ENCODE results near the gene TCF7L1.

TCF7L1 gene

GRCh38 chr2:85275984-85276540 is 142.9 kb downstream of the TCF7L1 start:
- TF ChIP-seq CTCF (conservative IDR thresholded peaks at IDR 0.05; ENCODE audit: low read length) = no peak
- TF ChIP-seq EZH2phosphoT487 (IDR thresholded peaks at IDR 0.05; ENCODE audit: borderline replicate concordance) = no peak
- H3K36me3 ChIP-seq (ENCODE audit: insufficient read depth, low read length) = no peaks in the 10 kb centered on the region
- no peak overlapping the region for H3K4me2 ChIP-seq (ENCODE audit: low read depth, low read length, poor library complexity, severe bottlenecking)
- no peak overlapping the region for H2AFZ ChIP-seq (ENCODE audit: low read length)
- H3F3A ChIP-seq (ENCODE audit: low read depth) = no peaks in the 10 kb centered on the region
- H3K79me2 ChIP-seq (ENCODE audit: insufficient read depth, low read length) = no peaks in the 10 kb centered on the region
- no peaks in the 10 kb centered on the region for H3K27me3 ChIP-seq (ENCODE audit: insufficient read depth, low read length, poor library complexity, severe bottlenecking)
- no peak overlapping the region for H3K4me3 ChIP-seq (ENCODE audit: low read length, poor library complexity, severe bottlenecking)
- H4K20me1 ChIP-seq (ENCODE audit: insufficient read depth, low read length, poor library complexity, severe bottlenecking) = no peaks in the 10 kb centered on the region
- no peak overlapping the region for H3K9ac ChIP-seq (ENCODE audit: low read depth, low read length, poor library complexity, severe bottlenecking)
- H3K9me3 ChIP-seq (ENCODE audit: insufficient read depth, low read depth, low read length) = no peaks in the 10 kb centered on the region
- H3K9me2 ChIP-seq (replicated peaks; ENCODE audit: low read depth, low read length) = no peaks in the 10 kb centered on the region
- no peaks in the 10 kb centered on the region for H3K4me1 ChIP-seq (ENCODE audit: insufficient read depth, low read length, poor library complexity, severe bottlenecking)

- Histone ChIP-seq H4K20me1 (ENCODE audit: insufficient read depth, low read length, poor library complexity, severe bottlenecking) (no peaks in the 10 kb centered on the region), H3K9ac (ENCODE audit: low read depth, low read length, poor library complexity, severe bottlenecking) (no peak overlapping the region), H3K27me3 (ENCODE audit: insufficient read depth, low read length, poor library complexity, severe bottlenecking) (no peaks in the 10 kb centered on the region), H3K4me3 (ENCODE audit: low read length, poor library complexity, severe bottlenecking) (no peak overlapping the region), H3K36me3 (ENCODE audit: insufficient read depth, low read length) (no peaks in the 10 kb centered on the region), H3F3A (ENCODE audit: low read depth) (no peaks in the 10 kb centered on the region), H3K79me2 (ENCODE audit: insufficient read depth, low read length) (no peaks in the 10 kb centered on the region), H3K4me1 (ENCODE audit: insufficient read depth, low read length, poor library complexity, severe bottlenecking) (no peaks in the 10 kb centered on the region), H2AFZ (ENCODE audit: low read length) (no peak overlapping the region), H3K9me3 (ENCODE audit: insufficient read depth, low read depth, low read length) (no peaks in the 10 kb centered on the region), H3K4me2 (ENCODE audit: low read depth, low read length, poor library complexity, severe bottlenecking) (no peak overlapping the region), H3K9me2 (replicated peaks; ENCODE audit: low read depth, low read length) (no peaks in the 10 kb centered on the region)
- no peak for TF ChIP-seq CTCF (conservative IDR thresholded peaks at IDR 0.05; ENCODE audit: low read length)
- TF ChIP-seq EZH2phosphoT487 (IDR thresholded peaks at IDR 0.05; ENCODE audit: borderline replicate concordance) = no peak
These were observed 143.5 kb downstream of the TCF7L1 start for GRCh38 chr2:85276571-85277118.

- Histone ChIP-seq H2AFZ (ENCODE audit: low read length) (no peak overlapping the region), H3K9ac (ENCODE audit: low read depth, low read length, poor library complexity, severe bottlenecking) (no peak overlapping the region), H3K4me1 (ENCODE audit: insufficient read depth, low read length, poor library complexity, severe bottlenecking) (no peaks in the 10 kb centered on the region), H3K36me3 (ENCODE audit: insufficient read depth, low read length) (no peaks in the 10 kb centered on the region), H3K27me3 (ENCODE audit: insufficient read depth, low read length, poor library complexity, severe bottlenecking) (no peaks in the 10 kb centered on the region), H3K79me2 (ENCODE audit: insufficient read depth, low read length) (no peaks in the 10 kb centered on the region), H3K4me2 (ENCODE audit: low read depth, low read length, poor library complexity, severe bottlenecking) (no peak overlapping the region), H4K20me1 (ENCODE audit: insufficient read depth, low read length, poor library complexity, severe bottlenecking) (no peaks in the 10 kb centered on the region), H3F3A (ENCODE audit: low read depth) (no peaks in the 10 kb centered on the region), H3K9me3 (ENCODE audit: insufficient read depth, low read depth, low read length) (no peaks in the 10 kb centered on the region), H3K4me3 (ENCODE audit: low read length, poor library complexity, severe bottlenecking) (no peak overlapping the region), H3K9me2 (replicated peaks; ENCODE audit: low read depth, low read length) (no peaks in the 10 kb centered on the region)
- TF ChIP-seq EZH2phosphoT487 (IDR thresholded peaks at IDR 0.05; ENCODE audit: borderline replicate concordance) (no peak), CTCF (conservative IDR thresholded peaks at IDR 0.05; ENCODE audit: low read length) (no peak)
These were observed 144.4 kb downstream of the TCF7L1 start for GRCh38 chr2:85277416-85278158.
